Measurements from ENCODE around the gene SLC39A3.

DNA sequence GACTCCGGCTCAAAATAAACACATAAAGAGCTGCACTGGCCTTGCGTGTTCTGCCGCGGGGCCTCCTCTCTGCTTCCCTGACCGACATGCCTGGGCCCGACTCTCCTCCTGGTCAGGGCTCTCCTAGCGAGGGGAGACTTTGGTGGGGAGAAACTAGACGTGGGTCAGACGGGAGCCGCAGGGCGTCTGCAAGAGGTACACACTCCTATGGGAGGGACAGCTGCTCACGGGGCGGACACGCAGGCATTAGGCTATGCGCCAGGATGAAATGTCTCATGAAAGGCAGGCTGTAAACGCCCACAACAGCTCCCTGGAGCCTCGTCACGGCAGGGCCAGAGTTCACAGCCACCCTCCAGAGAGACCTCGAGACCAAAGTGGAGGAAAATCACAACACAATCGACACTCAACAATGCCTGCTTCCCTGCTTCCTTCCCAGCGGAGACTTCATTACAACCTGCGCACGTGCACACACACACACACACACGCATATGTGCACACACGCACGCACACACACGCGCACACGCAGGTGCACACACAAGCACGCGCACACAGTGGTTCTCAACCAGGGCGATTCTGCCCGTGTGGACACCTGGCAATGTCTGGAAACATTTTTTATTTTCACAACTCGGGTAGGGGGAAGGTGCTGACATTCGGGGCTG is 5.8 kb downstream of the SLC39A3 start:
- TF ChIP-seq, protein P1, sequence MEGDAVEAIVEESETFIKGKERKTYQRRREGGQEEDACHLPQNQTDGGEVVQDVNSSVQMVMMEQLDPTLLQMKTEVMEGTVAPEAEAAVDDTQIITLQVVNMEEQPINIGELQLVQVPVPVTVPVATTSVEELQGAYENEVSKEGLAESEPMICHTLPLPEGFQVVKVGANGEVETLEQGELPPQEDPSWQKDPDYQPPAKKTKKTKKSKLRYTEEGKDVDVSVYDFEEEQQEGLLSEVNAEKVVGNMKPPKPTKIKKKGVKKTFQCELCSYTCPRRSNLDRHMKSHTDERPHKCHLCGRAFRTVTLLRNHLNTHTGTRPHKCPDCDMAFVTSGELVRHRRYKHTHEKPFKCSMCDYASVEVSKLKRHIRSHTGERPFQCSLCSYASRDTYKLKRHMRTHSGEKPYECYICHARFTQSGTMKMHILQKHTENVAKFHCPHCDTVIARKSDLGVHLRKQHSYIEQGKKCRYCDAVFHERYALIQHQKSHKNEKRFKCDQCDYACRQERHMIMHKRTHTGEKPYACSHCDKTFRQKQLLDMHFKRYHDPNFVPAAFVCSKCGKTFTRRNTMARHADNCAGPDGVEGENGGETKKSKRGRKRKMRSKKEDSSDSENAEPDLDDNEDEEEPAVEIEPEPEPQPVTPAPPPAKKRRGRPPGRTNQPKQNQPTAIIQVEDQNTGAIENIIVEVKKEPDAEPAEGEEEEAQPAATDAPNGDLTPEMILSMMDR (IDR thresholded peaks at IDR 0.05; ENCODE audit: control extremely low read depth in 1 of 3, insufficient read depth in 1 of 3, low read depth in 1 of 3, low read length in 3 of 3) = no peak
- TF ChIP-seq, protein P2, sequence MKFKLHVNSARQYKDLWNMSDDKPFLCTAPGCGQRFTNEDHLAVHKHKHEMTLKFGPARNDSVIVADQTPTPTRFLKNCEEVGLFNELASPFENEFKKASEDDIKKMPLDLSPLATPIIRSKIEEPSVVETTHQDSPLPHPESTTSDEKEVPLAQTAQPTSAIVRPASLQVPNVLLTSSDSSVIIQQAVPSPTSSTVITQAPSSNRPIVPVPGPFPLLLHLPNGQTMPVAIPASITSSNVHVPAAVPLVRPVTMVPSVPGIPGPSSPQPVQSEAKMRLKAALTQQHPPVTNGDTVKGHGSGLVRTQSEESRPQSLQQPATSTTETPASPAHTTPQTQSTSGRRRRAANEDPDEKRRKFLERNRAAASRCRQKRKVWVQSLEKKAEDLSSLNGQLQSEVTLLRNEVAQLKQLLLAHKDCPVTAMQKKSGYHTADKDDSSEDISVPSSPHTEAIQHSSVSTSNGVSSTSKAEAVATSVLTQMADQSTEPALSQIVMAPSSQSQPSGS (IDR thresholded peaks at IDR 0.05; ENCODE audit: low read length) = no peak
- TF ChIP-seq TCF12 (IDR thresholded peaks at IDR 0.05; ENCODE audit: low read depth, low read length) = no peak
- no peak for TF ChIP-seq EP300 (IDR thresholded peaks at IDR 0.05; ENCODE audit: borderline replicate concordance in 1 of 2, low read depth in 2 of 2, low read length in 2 of 2)
- TF ChIP-seq SRF (IDR thresholded peaks at IDR 0.05; ENCODE audit: low read depth, low read length) = no peak
- no peak for TF ChIP-seq TAF7 (optimal IDR thresholded peaks at IDR 0.05; ENCODE audit: borderline replicate concordance, low read depth, low read length)
- no peak for TF ChIP-seq GABPA (IDR thresholded peaks at IDR 0.05; ENCODE audit: borderline replicate concordance, insufficient read depth, low read length)
- TF ChIP-seq HDAC2 (IDR thresholded peaks at IDR 0.05; ENCODE audit: borderline replicate concordance in 1 of 2, low read depth in 2 of 2, low read length in 2 of 2) = no peak
- no peak for TF ChIP-seq EZH2 (IDR thresholded peaks at IDR 0.05; ENCODE audit: low read depth, low read length, severe bottlenecking)
- TF ChIP-seq RFX5 (IDR thresholded peaks at IDR 0.05; ENCODE audit: borderline replicate concordance, low read depth, low read length) = no peak
- TF ChIP-seq, protein P3, sequence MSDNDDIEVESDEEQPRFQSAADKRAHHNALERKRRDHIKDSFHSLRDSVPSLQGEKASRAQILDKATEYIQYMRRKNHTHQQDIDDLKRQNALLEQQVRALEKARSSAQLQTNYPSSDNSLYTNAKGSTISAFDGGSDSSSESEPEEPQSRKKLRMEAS (IDR thresholded peaks at IDR 0.05) = no peak
- TF ChIP-seq BACH1 (IDR thresholded peaks at IDR 0.05; ENCODE audit: low read length) = no peak

All from H1 (cell line).